ENCODE results near the gene EGFLAM. TPM values are rescaled to one million over a fixed set of nuclear protein-coding genes. Genes with fewer than 3 reads are reported as not detected.

EGFLAM gene
- total RNA-seq, 1 donor from 2014 or later, result 0.12 TPM

GRCh38 chr5:38241655-38242054, 16.7 kb upstream of the EGFLAM start:
- H3K27ac Mint-ChIP-seq (ENCODE audit: unreplicated experiment), result no peak overlapping the region
- no peak for TF ChIP-seq CTCF (IDR thresholded peaks at IDR 0.05)
- DNase-seq (ENCODE audit: low spot score), result no peak
- H3K4me1 Mint-ChIP-seq (ENCODE audit: low read depth), result no peaks in the 10 kb centered on the region
- H3K27me3 Mint-ChIP-seq (ENCODE audit: low read depth), result peaks cover 7% of the 10 kb centered on the region
- no peak overlapping the region for H3K4me3 Mint-ChIP-seq (ENCODE audit: unreplicated experiment)
- no peaks in the 10 kb centered on the region for H3K36me3 Mint-ChIP-seq (ENCODE audit: low read depth)
- H3K9me3 Mint-ChIP-seq (ENCODE audit: low read depth), result no peaks in the 10 kb centered on the region

- Mint-ChIP-seq H3K36me3 (ENCODE audit: low read depth) (no peaks in the 10 kb centered on the region), H3K27me3 (ENCODE audit: low read depth) (peaks cover 11% of the 10 kb centered on the region), H3K9me3 (ENCODE audit: low read depth) (no peaks in the 10 kb centered on the region), H3K27ac (ENCODE audit: unreplicated experiment) (no peak overlapping the region), H3K4me1 (ENCODE audit: low read depth) (no peaks in the 10 kb centered on the region), H3K4me3 (ENCODE audit: unreplicated experiment) (no peak overlapping the region)
- no peak for DNase-seq (ENCODE audit: low spot score)
- TF ChIP-seq CTCF (IDR thresholded peaks at IDR 0.05), result no peak
Observed at GRCh38 chr5:38245307-38245706, 13.1 kb upstream of the EGFLAM start.

DNA sequence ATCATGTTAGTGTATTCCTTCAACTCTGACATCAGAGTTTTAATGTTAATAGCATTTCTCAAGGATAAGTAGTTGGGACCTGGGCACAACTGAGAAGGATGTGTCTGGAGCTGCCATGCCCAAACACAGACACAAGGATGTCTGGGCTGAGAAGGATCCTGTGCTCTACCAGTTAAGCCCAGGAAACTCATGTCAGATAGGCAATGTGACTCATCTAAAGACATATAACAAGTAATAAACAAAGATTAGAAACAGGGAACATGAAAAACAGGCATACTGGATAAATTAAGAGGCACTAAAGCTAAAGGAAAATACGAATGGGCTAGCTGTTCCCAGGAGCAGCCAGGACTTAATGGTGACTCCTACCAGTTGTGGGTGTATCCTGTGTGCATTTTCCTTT, 9.1 kb upstream of the EGFLAM start:
- H3K27ac Mint-ChIP-seq (ENCODE audit: unreplicated experiment), result no peak overlapping the region
- TF ChIP-seq CTCF (IDR thresholded peaks at IDR 0.05), result no peak
- H3K36me3 Mint-ChIP-seq (ENCODE audit: low read depth), result peaks cover 1% of the 10 kb centered on the region
- no peak for DNase-seq (ENCODE audit: low spot score)
- no peak overlapping the region for H3K4me3 Mint-ChIP-seq (ENCODE audit: unreplicated experiment)
- H3K9me3 Mint-ChIP-seq (ENCODE audit: low read depth), result peaks cover 13% of the 10 kb centered on the region
- H3K27me3 Mint-ChIP-seq (ENCODE audit: low read depth), result peaks cover 4% of the 10 kb centered on the region
- H3K4me1 Mint-ChIP-seq (ENCODE audit: low read depth), result no peaks in the 10 kb centered on the region

DNA sequence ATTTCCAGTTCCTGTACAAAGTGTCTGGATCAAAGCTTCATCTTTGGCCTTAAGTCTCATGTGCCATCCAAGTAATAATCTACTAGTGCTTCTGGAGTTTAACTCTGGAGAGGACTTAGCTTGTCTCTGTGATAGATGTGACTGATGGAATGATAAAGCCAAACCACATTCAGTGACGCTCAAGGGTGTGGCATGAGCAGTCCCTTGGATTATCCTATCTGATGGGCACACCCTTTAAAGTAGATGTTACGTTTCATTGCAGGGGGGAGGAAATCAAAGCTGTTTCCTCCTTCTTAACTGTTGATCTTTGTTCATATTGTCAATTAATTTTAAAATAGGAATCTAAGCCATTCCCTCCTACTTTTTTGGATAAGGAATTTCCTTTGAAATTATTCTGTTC, 8.5 kb upstream of the EGFLAM start:
- Mint-ChIP-seq H3K36me3 (ENCODE audit: low read depth) (peaks cover 1% of the 10 kb centered on the region), H3K4me3 (ENCODE audit: unreplicated experiment) (no peak overlapping the region), H3K27ac (ENCODE audit: unreplicated experiment) (no peak overlapping the region), H3K4me1 (ENCODE audit: low read depth) (no peaks in the 10 kb centered on the region), H3K27me3 (ENCODE audit: low read depth) (peaks cover 4% of the 10 kb centered on the region), H3K9me3 (ENCODE audit: low read depth) (peaks cover 13% of the 10 kb centered on the region)
- DNase-seq (ENCODE audit: low spot score), result no peak
- no peak for TF ChIP-seq CTCF (IDR thresholded peaks at IDR 0.05)

DNA sequence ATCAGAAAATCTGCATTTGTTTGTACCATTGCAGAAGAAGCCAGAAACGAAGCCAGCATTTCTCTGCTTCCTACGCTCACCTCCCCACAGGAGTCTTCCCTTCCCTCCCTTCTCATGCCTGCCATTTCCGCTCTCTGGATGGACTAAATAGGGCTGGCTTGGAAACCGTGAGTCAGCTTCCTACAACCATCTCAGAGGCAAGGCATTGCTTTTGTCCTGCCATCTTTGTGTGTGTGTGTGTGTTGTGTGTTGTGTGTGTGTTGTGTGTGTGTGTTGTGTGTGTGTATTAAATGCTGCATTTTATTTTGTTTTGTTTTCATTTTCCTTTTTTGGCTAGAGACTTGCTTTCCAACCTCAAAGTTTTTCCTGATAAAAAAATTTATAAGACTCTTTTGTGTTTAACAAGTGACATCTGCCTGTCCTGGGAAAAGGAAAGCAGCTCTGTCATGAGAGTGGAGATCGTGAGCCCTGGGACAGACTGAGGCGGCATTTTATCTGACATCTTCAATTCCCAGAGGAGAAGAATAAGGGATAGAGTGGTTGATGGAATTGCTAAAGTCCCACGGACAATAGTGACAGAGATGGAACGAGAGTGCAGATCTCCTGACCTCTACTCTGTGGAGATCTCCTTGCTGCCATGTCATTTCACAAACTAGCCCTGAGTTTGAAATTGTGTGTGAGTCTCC, 7.5 kb upstream of the EGFLAM start:
- Mint-ChIP-seq H3K36me3 (ENCODE audit: low read depth) (peaks cover 1% of the 10 kb centered on the region), H3K4me1 (ENCODE audit: low read depth) (no peaks in the 10 kb centered on the region), H3K27me3 (ENCODE audit: low read depth) (peaks cover 11% of the 10 kb centered on the region), H3K9me3 (ENCODE audit: low read depth) (peaks cover 13% of the 10 kb centered on the region), H3K27ac (ENCODE audit: unreplicated experiment) (no peak overlapping the region), H3K4me3 (ENCODE audit: unreplicated experiment) (no peak overlapping the region)
- TF ChIP-seq CTCF (IDR thresholded peaks at IDR 0.05), result no peak
- DNase-seq (ENCODE audit: low spot score), result no peak
